Trophoblast cell (in vitro differentiated cells and primary cell): Measurements from ENCODE around the gene CLNK.
A peak's percentile ranks its signal among the peaks of the same experiment; 100 is the strongest.

Source experiments
- DNase-seq, 2 donors: peaks; one replicate each; pipeline ENCODE4 v3.0.0-alpha.2; 2016
- H2AFZ ChIP-seq: 2 replicates; pipeline ENCODE4 v1.6.1; 2013; ENCODE audit warnings: low read length, moderate library complexity, mild to moderate bottlenecking; ENCODE audit not compliant: insufficient read depth, poor library complexity
- H2AK5ac ChIP-seq: 2 replicates; pipeline ENCODE4 v1.6.1; 2013; ENCODE audit warnings: mild to moderate bottlenecking, low read length
- H2BK120ac ChIP-seq: 2 replicates; pipeline ENCODE4 v1.6.1; 2013; ENCODE audit warnings: low read length, mild to moderate bottlenecking, moderate library complexity; ENCODE audit not compliant: insufficient read depth, poor library complexity
- H2BK12ac ChIP-seq: 2 replicates; pipeline ENCODE4 v1.6.1; 2013; ENCODE audit warnings: mild to moderate bottlenecking, low read length, moderate library complexity
- H2BK5ac ChIP-seq: 2 replicates; pipeline ENCODE4 v1.6.1; 2013; ENCODE audit warnings: low read length, low read depth, moderate library complexity, mild to moderate bottlenecking; ENCODE audit not compliant: poor library complexity
- H3K14ac ChIP-seq: 2 replicates; pipeline ENCODE4 v1.6.1; 2013; ENCODE audit warnings: mild to moderate bottlenecking, low read length
- H3K18ac ChIP-seq: 2 replicates; pipeline ENCODE4 v1.6.1; 2013; ENCODE audit warnings: mild to moderate bottlenecking, low read length
- H3K23ac ChIP-seq: 2 replicates; pipeline ENCODE4 v1.6.1; 2013; ENCODE audit warnings: low read length
- H3K27ac ChIP-seq: 2 replicates; pipeline ENCODE4 v1.5.1; 2013; ENCODE audit warnings: low read depth, mild to moderate bottlenecking, inconsistent platforms, low read length, moderate library complexity
- H3K27me3 ChIP-seq: 2 replicates; pipeline ENCODE4 v1.6.1; 2013; ENCODE audit warnings: inconsistent platforms, mild to moderate bottlenecking, low read length, moderate library complexity; ENCODE audit not compliant: insufficient read depth
- H3K36me3 ChIP-seq, 2 experiments: 1 replicate in 1 of 2; 2 replicates in 1 of 2; pipeline ENCODE4 v1.6.1; 2013; ENCODE audit warnings: low read length in 2 of 2, mild to moderate bottlenecking in 2 of 2, moderate library complexity in 1 of 2; ENCODE audit not compliant: insufficient read depth in 2 of 2, control insufficient read depth in 1 of 2
- H3K4ac ChIP-seq: 2 replicates; pipeline ENCODE4 v1.6.1; 2013; ENCODE audit warnings: low read depth, mild to moderate bottlenecking, low read length, moderate library complexity
- H3K4me1 ChIP-seq, 2 experiments: 1 replicate in 1 of 2; 2 replicates in 1 of 2; pipeline ENCODE4 v1.6.1; 2013; ENCODE audit warnings: low read length in 2 of 2, mild to moderate bottlenecking in 2 of 2, moderate library complexity in 1 of 2; ENCODE audit not compliant: insufficient read depth in 2 of 2, control insufficient read depth in 1 of 2
- H3K4me2 ChIP-seq: 2 replicates; pipeline ENCODE4 v1.6.1; 2013; ENCODE audit warnings: inconsistent platforms, mild to moderate bottlenecking, low read length, moderate library complexity
- H3K4me3 ChIP-seq: 2 replicates; pipeline ENCODE4 v1.5.1; 2013; ENCODE audit warnings: mild to moderate bottlenecking, low read depth, low read length, inconsistent platforms
- H3K79me1 ChIP-seq: one replicate; pipeline ENCODE4 v1.6.1; 2013; ENCODE audit warnings: low read length
- H3K79me2 ChIP-seq: 2 replicates; pipeline ENCODE4 v1.6.1; 2013; ENCODE audit warnings: low read length, mild to moderate bottlenecking; ENCODE audit not compliant: control insufficient read depth, insufficient read depth, poor library complexity
- H3K9ac ChIP-seq: 2 replicates; pipeline ENCODE4 v1.6.1; 2013; ENCODE audit warnings: mild to moderate bottlenecking, low read length
- H3K9me3 ChIP-seq: 2 replicates; pipeline ENCODE4 v1.6.1; 2013; ENCODE audit warnings: low read depth, mild to moderate bottlenecking, control low read depth, inconsistent platforms, low read length; ENCODE audit not compliant: insufficient read depth
- H4K12ac ChIP-seq: 2 replicates; pipeline ENCODE4 v1.6.1; 2013; ENCODE audit warnings: low read depth, mild to moderate bottlenecking, low read length, moderate library complexity
- H4K8ac ChIP-seq: 2 replicates; pipeline ENCODE4 v1.6.1; 2013; ENCODE audit warnings: low read depth, mild to moderate bottlenecking, low read length, moderate library complexity
- H4K91ac ChIP-seq: one replicate; pipeline ENCODE4 v1.6.1; 2013; ENCODE audit warnings: low read depth, mild to moderate bottlenecking, low read length, moderate library complexity
- WGBS: extraction: QIAGEN DNeasy Blood & Tissue Kit; methylation state at CpG from one replicate; pipeline ENCODE4 v1.1.7; 2013; ENCODE audit warnings: missing lambda C conversion rate; ENCODE audit not compliant: insufficient read length, insufficient coverage; ENCODE audit errors: extremely low coverage; 5-methylcytosine and 5-hydroxymethylcytosine counted together

Gene CLNK

DNA sequence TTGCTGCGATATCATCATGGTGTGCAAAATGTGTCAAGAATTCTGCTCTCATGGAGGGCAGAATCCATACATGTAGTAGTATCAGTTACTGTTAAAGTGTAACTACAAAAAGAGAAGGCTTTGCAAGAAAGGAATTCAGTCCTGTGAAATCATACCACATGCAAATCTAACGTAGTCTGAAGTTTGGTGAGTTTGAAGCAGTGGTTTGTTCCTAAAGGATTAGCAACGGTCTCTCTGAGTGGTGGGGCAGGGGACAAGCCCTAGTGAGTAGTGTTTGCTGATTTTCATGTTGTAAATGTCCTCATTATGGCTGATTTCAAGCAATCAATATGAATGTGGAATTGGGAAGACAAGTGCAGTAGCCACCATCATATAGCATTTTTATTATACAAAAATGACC is 47.1 kb upstream of the CLNK start:
- Histone ChIP-seq H2BK12ac (no peak overlapping the region), H2BK5ac (no peak overlapping the region), H3K9me3 (no peaks in the 10 kb centered on the region), H3K4me1 (no peaks in the 10 kb centered on the region), H3K27ac (no peak overlapping the region), H3K79me2 (no peaks in the 10 kb centered on the region), H4K91ac (no peak overlapping the region), H4K8ac (no peak overlapping the region), H3K4me3 (no peak overlapping the region), H3K18ac (no peak overlapping the region), H3K36me3 (no peaks in the 10 kb centered on the region), H2AK5ac (no peak overlapping the region), H3K14ac (no peak overlapping the region), H3K4ac (no peak overlapping the region), H3K79me1 (no peaks in the 10 kb centered on the region), H3K23ac (no peak overlapping the region), H3K4me2 (no peak overlapping the region), H4K12ac (no peak overlapping the region), H2BK120ac (no peak overlapping the region), H2AFZ (no peak overlapping the region), H3K9ac (no peak overlapping the region), H3K27me3 (no peaks in the 10 kb centered on the region)
- WGBS: no CpG with 5 or more reads among the region's 3 CpGs
- DNase-seq: no peak

DNA sequence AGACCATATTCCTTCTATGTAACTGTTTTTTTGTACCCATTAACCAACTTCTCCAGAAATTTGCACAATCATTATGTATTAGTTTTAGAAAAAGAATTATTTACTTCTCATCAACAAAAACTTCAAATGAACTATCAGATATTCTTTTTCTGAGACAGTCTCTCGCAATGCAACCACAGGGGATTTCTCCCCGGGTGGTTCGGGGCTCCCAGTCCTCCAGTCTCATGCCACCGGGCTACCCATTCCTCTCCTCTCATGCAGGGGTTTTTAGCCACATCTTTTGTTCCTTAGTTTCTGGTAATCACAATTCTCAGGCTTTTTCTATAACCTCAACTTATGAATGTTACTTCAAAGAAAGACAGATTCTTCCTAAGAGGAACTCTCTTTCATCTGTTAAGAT is 46.6 kb upstream of the CLNK start:
- no peak overlapping the region for H2AFZ ChIP-seq
- whole genome bisulfite sequencing: no CpG with 5 or more reads among the region's 4 CpGs
- no peak overlapping the region for H4K8ac ChIP-seq

DNA sequence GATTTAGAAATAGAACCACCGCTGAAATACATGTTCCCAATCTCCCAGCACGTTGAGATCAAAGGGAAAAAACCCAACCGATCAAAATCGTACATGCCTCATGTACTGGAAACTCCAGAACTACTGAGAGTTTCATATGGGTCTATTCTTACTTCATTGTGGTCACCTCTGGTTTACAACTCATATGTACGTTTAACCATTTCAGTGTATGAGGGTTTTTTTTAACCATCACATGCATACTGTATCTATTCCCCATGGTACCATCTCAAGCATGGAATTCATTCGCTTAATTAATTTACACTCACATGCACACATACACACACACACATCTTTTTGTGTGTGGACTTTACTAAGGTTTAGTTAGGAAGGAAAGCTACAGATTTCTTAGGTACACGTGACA is 46.0 kb upstream of the CLNK start:
- H4K8ac ChIP-seq: no peak overlapping the region
- no peak overlapping the region for H2BK120ac ChIP-seq
- no peak overlapping the region for H2BK12ac ChIP-seq
- H3K36me3 ChIP-seq: no peaks in the 10 kb centered on the region
- H3K79me2 ChIP-seq: no peaks in the 10 kb centered on the region
- no peak overlapping the region for H3K9ac ChIP-seq
- H3K4me1 ChIP-seq: no peaks in the 10 kb centered on the region
- H3K23ac ChIP-seq: no peak overlapping the region
- WGBS: no CpG with 5 or more reads among the region's 7 CpGs
- H3K4me3 ChIP-seq: no peak overlapping the region
- H3K4me2 ChIP-seq: no peak overlapping the region
- no peak overlapping the region for H3K18ac ChIP-seq
- H3K9me3 ChIP-seq: no peaks in the 10 kb centered on the region
- no peak overlapping the region for H3K14ac ChIP-seq
- no peak for DNase-seq
- H4K91ac ChIP-seq: no peak overlapping the region
- H4K12ac ChIP-seq: no peak overlapping the region
- no peak overlapping the region for H2BK5ac ChIP-seq
- H3K27ac ChIP-seq: no peak overlapping the region
- H3K4ac ChIP-seq: no peak overlapping the region
- H2AFZ ChIP-seq: no peak overlapping the region
- no peak overlapping the region for H2AK5ac ChIP-seq
- no peaks in the 10 kb centered on the region for H3K27me3 ChIP-seq
- no peaks in the 10 kb centered on the region for H3K79me1 ChIP-seq

More for the DNA sequence above, 46.6 kb upstream of the CLNK start:
- Histone ChIP-seq H3K79me2 (no peaks in the 10 kb centered on the region), H3K9ac (no peak overlapping the region), H2BK120ac (no peak overlapping the region), H2BK5ac (no peak overlapping the region), H3K27me3 (no peaks in the 10 kb centered on the region), H2BK12ac (no peak overlapping the region), H3K4me3 (no peak overlapping the region), H3K9me3 (no peaks in the 10 kb centered on the region), H3K14ac (no peak overlapping the region), H3K23ac (no peak overlapping the region), H3K27ac (no peak overlapping the region), H3K36me3 (no peaks in the 10 kb centered on the region), H2AK5ac (no peak overlapping the region), H3K4me2 (no peak overlapping the region), H3K4ac (no peak overlapping the region), H3K79me1 (no peaks in the 10 kb centered on the region), H3K18ac (no peak overlapping the region), H4K91ac (no peak overlapping the region), H3K4me1 (no peaks in the 10 kb centered on the region), H4K12ac (no peak overlapping the region)
- no peak for DNase-seq

DNA sequence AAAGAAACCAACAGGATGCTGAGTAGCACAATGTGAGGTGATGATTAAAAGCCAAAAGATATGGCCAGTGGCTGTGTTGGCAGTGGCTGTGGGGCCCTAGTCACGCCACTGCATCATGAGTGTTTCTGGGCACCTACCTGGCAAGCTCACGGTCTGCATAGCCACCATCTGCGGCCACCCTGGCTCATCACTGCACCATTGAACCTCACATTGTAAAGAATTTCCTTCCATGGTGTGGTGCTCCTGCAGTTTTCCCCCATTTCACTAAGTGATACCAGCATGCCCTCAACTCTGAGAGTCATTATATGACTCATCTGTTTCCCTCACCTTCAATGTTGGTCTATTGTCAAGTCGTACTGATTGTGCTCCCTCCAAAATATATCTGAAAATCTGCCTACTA is 45.5 kb upstream of the CLNK start:
- H3K27me3 ChIP-seq: no peaks in the 10 kb centered on the region
- H3K4me3 ChIP-seq: peak overlapping the region; percentile 53
- no peak overlapping the region for H2BK120ac ChIP-seq
- no peak overlapping the region for H2BK5ac ChIP-seq
- H3K9me3 ChIP-seq: no peaks in the 10 kb centered on the region
- H2AK5ac ChIP-seq: no peak overlapping the region
- H3K27ac ChIP-seq: no peak overlapping the region
- no peaks in the 10 kb centered on the region for H3K36me3 ChIP-seq
- no peak overlapping the region for H3K23ac ChIP-seq
- H3K14ac ChIP-seq: no peak overlapping the region
- H3K9ac ChIP-seq: no peak overlapping the region
- no peak overlapping the region for H3K4me2 ChIP-seq
- WGBS: no CpG with 5 or more reads among the region's 4 CpGs
- H4K8ac ChIP-seq: no peak overlapping the region
- H2BK12ac ChIP-seq: no peak overlapping the region
- H3K18ac ChIP-seq: no peak overlapping the region
- no peaks in the 10 kb centered on the region for H3K79me1 ChIP-seq
- DNase-seq: peak in 1 of 2 donors; percentile 53
- H3K4me1 ChIP-seq: no peaks in the 10 kb centered on the region
- no peak overlapping the region for H4K12ac ChIP-seq
- no peak overlapping the region for H3K4ac ChIP-seq
- no peaks in the 10 kb centered on the region for H3K79me2 ChIP-seq
- H4K91ac ChIP-seq: no peak overlapping the region
- H2AFZ ChIP-seq: no peak overlapping the region
